T-cell (primary cell): ENCODE data around the gene SGTA. TPM values are rescaled to one million over a fixed set of nuclear protein-coding genes. Genes with fewer than 3 reads are reported as not detected.

Source experiments
- ATAC-seq, 4 experiments: fragments of 200-7000 bp in 3 of 4; fragments of 150-1000 bp in 1 of 4; cut with Tn5 transposase; replicated peaks in 1 of 4; 1 replicate in 3 of 4; 2 replicates in 1 of 4; pipeline ENCODE4 v1.10.0; 2021; ENCODE audit warnings: moderate library complexity in 3 of 4, mild to moderate bottlenecking in 2 of 4, moderate number of reproducible peaks in 1 of 4
- CTCF ChIA-PET, 2 donors: fragments of 300-600 bp; sonication (Branson Sonifier 250); formaldehyde crosslinking; loops; one replicate each; lab custom pipeline; 2022; ENCODE audit warnings: antibody characterized with exemption in 2 of 2; lab: Charles Lee
- POLR2A ChIA-PET, 2 donors: fragments of 300-600 bp; sonication (Branson Sonifier 250); formaldehyde crosslinking; loops; one replicate each; lab custom pipeline; 2022; ENCODE audit warnings: antibody characterized with exemption in 2 of 2; lab: Charles Lee
- DNase-seq, 35 experiments: peaks; one replicate each; pipeline versions ENCODE4 v3.0.0 to v3.0.0-alpha.2; 2013 to 2023
- H3K27ac ChIP-seq: one replicate; pipeline ENCODE4 v1.5.1; 2013; ENCODE audit warnings: low read length
- H3K27me3 ChIP-seq, 2 experiments: replicated peaks in 1 of 2; 1 replicate in 1 of 2; 2 replicates in 1 of 2; pipeline versions ENCODE4 v1.6.1 to v1.7.0; 2013; ENCODE audit warnings: low read length in 1 of 2, mixed read lengths in 1 of 2; ENCODE audit not compliant: control insufficient read depth in 2 of 2, insufficient read depth in 2 of 2; ENCODE audit errors: extremely low read depth in 1 of 2
- H3K36me3 ChIP-seq, 2 donors: 1 replicate in 1 of 2; 2 replicates in 1 of 2; pipeline versions ENCODE4 v1.6.1 to v1.7.0; 2013; ENCODE audit warnings: low read length in 1 of 2; ENCODE audit not compliant: control insufficient read depth in 2 of 2, insufficient read depth in 1 of 2; ENCODE audit errors: extremely low read depth in 1 of 2
- H3K4me1 ChIP-seq, 2 experiments: 1 replicate in 1 of 2; 2 replicates in 1 of 2; pipeline versions ENCODE4 v1.6.1 to v1.7.0; 2013; ENCODE audit warnings: low read length in 2 of 2, mixed read lengths in 1 of 2; ENCODE audit not compliant: insufficient read depth in 2 of 2, control insufficient read depth in 1 of 2; ENCODE audit errors: extremely low read depth in 1 of 2
- H3K4me3 ChIP-seq, 2 donors: 1 replicate in 1 of 2; 2 replicates in 1 of 2; pipeline versions ENCODE4 v1.5.1 to v1.7.0; 2013; ENCODE audit warnings: mild to moderate bottlenecking in 2 of 2, low read length in 1 of 2, moderate library complexity in 1 of 2; ENCODE audit not compliant: control insufficient read depth in 1 of 2; ENCODE audit errors: extremely low read depth in 1 of 2
- H3K9me3 ChIP-seq: 2 replicates; pipeline ENCODE4 v1.7.0; 2013
- H3K27ac Mint-ChIP-seq, 2 donors: one replicate each; pipeline ENCODE4 v1.8.0; 2020 to 2021; ENCODE audit warnings: mild to moderate bottlenecking in 2 of 2, mixed read lengths in 2 of 2
- H3K27me3 Mint-ChIP-seq, 2 donors: one replicate each; pipeline ENCODE4 v1.8.0; 2021 to 2022; ENCODE audit warnings: mixed read lengths in 2 of 2
- H3K36me3 Mint-ChIP-seq: one replicate; pipeline ENCODE4 v1.8.0; 2021; ENCODE audit warnings: mixed read lengths
- H3K4me1 Mint-ChIP-seq, 3 donors: one replicate each; pipeline ENCODE4 v1.8.0; 2020 to 2022; ENCODE audit warnings: mixed read lengths in 3 of 3, mild to moderate bottlenecking in 1 of 3
- H3K4me3 Mint-ChIP-seq, 3 donors: one replicate each; pipeline ENCODE4 v1.8.0; 2020 to 2022; ENCODE audit warnings: mild to moderate bottlenecking in 3 of 3, mixed read lengths in 3 of 3, moderate library complexity in 3 of 3
- H3K9me3 Mint-ChIP-seq, 3 donors: one replicate each; pipeline ENCODE4 v1.8.0; 2020 to 2022; ENCODE audit warnings: mixed read lengths in 3 of 3
- WGBS: methylation state at CpG from one replicate; pipeline ENCODE4 v1.1.5; 2013; ENCODE audit warnings: missing lambda C conversion rate; ENCODE audit not compliant: insufficient coverage; 5-methylcytosine and 5-hydroxymethylcytosine counted together
- total RNA-seq, 35 experiments: library from RNA in 6 of 35; stranded (reverse) in 6 of 35; fragments of 120-200 nt in 1 of 35; gene quantifications; one replicate each; pipeline versions ENCODE4 v1.2.1 to v1.2.4 and lab custom pipeline; 2013 to 2026

Gene SGTA
- total RNA-seq, 5 donors from 2014 or later (not counting 1 experiment from before 2014, with no cell fraction given) = 28.9 to 42.5 (median 36.7) TPM

DNA sequence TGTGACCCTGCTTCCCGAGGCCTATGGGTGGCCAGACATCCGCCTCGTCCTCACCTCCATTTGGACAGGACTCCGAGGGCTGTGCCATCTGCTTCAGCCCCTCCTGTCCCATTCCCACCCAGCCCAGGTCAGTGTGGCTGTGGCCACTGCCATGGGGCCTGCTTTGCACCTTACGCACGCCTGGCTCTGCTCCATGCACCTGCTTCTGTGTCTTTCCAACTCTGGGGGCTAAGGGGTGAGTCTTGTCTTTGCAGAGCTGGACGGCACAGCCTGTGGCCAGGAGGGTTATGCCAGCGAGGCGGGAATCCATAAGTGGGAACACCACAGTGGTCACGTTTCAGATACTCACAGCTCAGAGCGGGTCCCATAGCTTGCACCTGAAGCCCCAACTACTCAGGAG lies 31.4 kb upstream of the SGTA start:
- Mint-ChIP-seq H3K27me3 (no peaks in the 10 kb centered on the region), H3K27ac (no peak overlapping the region), H3K4me3 (no peak overlapping the region), H3K36me3 (no peaks in the 10 kb centered on the region), H3K9me3 (no peaks in the 10 kb centered on the region), H3K4me1 (peaks cover 0 to 3% (median 1%) of the 10 kb centered on the region in 3 donors)
- DNase-seq (no peak), ATAC-seq (no peak)
- Histone ChIP-seq H3K36me3 (peaks cover 4 to 15% of the 10 kb centered on the region in 2 donors), H3K4me1 (peaks cover 0 to 4% of the 10 kb centered on the region in 2 experiments), H3K27me3 (no peaks in the 10 kb centered on the region), H3K4me3 (no peak overlapping the region), H3K9me3 (no peaks in the 10 kb centered on the region), H3K27ac (no peak overlapping the region)
- ChIA-PET POLR2A (no interaction called here), CTCF (no interaction called here)
- WGBS = 93% methylated on average over 11 of the region's 11 CpGs

- Histone ChIP-seq H3K27me3 (no peaks in the 10 kb centered on the region), H3K4me1 (no peaks in the 10 kb centered on the region), H3K36me3 (peaks cover 12 to 15% of the 10 kb centered on the region in 2 donors), H3K27ac (no peak overlapping the region), H3K4me3 (no peak overlapping the region), H3K9me3 (no peaks in the 10 kb centered on the region)
- no peak for ATAC-seq
- H3K4me1 Mint-ChIP-seq = peaks cover 0 to 4% (median 3%) of the 10 kb centered on the region in 3 donors
- peaks cover 8% of the 10 kb centered on the region for H3K36me3 Mint-ChIP-seq
- ChIA-PET CTCF (no interaction called here), POLR2A (interaction anchor here in 1 of 2 donors (0.5 kb wide), 1 partner anchor 1727 kb away, joined by 3 read pairs; the partner anchor contains the start of gene LRG1)
- no peaks in the 10 kb centered on the region for H3K27me3 Mint-ChIP-seq
- H3K9me3 Mint-ChIP-seq = no peaks in the 10 kb centered on the region
- no peak overlapping the region for H3K27ac Mint-ChIP-seq
- DNase-seq = no peak
- WGBS = 96% methylated on average over 31 of the region's 35 CpGs
- H3K4me3 Mint-ChIP-seq = no peak overlapping the region
Observed at GRCh38 chr19:2813235-2814160, 30.4 kb upstream of the SGTA start.

DNA sequence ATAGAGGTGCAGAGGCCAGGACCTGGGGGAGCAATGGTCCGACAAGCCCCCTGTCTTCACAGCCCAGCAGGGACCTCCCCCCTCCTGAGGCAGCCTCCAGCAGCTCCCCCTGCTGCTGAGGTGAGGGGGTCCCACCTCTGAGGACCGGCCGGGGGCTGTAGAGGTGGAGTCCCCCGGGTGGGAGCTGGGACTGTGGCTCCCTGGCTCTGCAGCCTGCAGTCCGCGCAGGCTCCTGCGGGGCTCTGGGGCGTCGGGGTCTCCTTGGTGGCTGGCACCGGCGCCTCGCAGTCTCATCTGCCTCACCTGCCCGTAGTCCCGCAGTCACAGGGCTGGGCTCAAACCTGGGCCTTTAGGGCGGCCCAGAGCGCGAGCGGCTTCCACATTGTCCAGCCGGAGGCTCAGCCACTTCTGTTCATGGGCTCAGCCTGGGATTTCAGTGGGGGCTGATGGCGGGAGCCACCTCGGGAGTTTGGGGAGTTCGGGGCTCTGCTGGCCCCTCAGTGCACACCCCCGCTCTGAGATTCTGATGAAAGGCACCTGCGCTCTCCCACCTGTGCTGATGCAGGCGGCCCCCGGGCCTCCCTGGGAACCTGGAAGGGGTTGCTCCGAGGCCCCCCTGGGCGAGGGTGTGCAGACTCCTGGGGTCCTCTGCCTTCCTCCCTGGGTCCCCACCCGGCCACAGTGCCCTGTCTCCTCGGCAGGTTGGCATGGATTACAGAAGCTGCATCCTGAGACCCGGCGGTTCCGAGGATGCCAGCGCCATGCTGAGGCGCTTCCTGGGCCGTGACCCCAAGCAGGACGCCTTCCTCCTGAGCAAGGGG lies 29.6 kb upstream of the SGTA start:
- ATAC-seq (no peak), DNase-seq (no peak)
- H3K36me3 ChIP-seq = peaks cover 19 to 22% of the 10 kb centered on the region in 2 donors
- no peak overlapping the region for H3K4me3 Mint-ChIP-seq
- POLR2A ChIA-PET = no interaction called here
- peaks cover 8% of the 10 kb centered on the region for H3K36me3 Mint-ChIP-seq
- H3K9me3 Mint-ChIP-seq = no peaks in the 10 kb centered on the region
- H3K27ac Mint-ChIP-seq = no peak overlapping the region
- H3K27me3 Mint-ChIP-seq = no peaks in the 10 kb centered on the region
- no peak overlapping the region for H3K4me3 ChIP-seq
- WGBS = 96% methylated on average over 35 of the region's 37 CpGs
- no peaks in the 10 kb centered on the region for H3K4me1 ChIP-seq
- no peaks in the 10 kb centered on the region for H3K27me3 ChIP-seq
- H3K27ac ChIP-seq = no peak overlapping the region
- H3K9me3 ChIP-seq = no peaks in the 10 kb centered on the region
- H3K4me1 Mint-ChIP-seq = peaks cover 0 to 4% (median 3%) of the 10 kb centered on the region in 3 donors
- CTCF ChIA-PET = no interaction called here

GRCh38 chr19:2811735-2812413 lies 28.8 kb upstream of the SGTA start:
- peaks cover 0 to 4% (median 0%) of the 10 kb centered on the region in 3 donors for H3K4me1 Mint-ChIP-seq
- H3K4me1 ChIP-seq = no peaks in the 10 kb centered on the region
- DNase-seq = no peak
- no peak overlapping the region for H3K27ac Mint-ChIP-seq
- ATAC-seq = no peak
- no peaks in the 10 kb centered on the region for H3K9me3 Mint-ChIP-seq
- H3K36me3 Mint-ChIP-seq = peaks cover 8% of the 10 kb centered on the region
- H3K4me3 ChIP-seq = no peak overlapping the region
- H3K4me3 Mint-ChIP-seq = no peak overlapping the region
- peaks cover 21 to 27% of the 10 kb centered on the region in 2 donors for H3K36me3 ChIP-seq
- H3K27ac ChIP-seq = no peak overlapping the region
- H3K27me3 ChIP-seq = no peaks in the 10 kb centered on the region
- no peaks in the 10 kb centered on the region for H3K27me3 Mint-ChIP-seq
- no peaks in the 10 kb centered on the region for H3K9me3 ChIP-seq
- POLR2A ChIA-PET = no interaction called here
- 92% methylated on average over 29 of the region's 34 CpGs for WGBS
- CTCF ChIA-PET = no interaction called here

DNA sequence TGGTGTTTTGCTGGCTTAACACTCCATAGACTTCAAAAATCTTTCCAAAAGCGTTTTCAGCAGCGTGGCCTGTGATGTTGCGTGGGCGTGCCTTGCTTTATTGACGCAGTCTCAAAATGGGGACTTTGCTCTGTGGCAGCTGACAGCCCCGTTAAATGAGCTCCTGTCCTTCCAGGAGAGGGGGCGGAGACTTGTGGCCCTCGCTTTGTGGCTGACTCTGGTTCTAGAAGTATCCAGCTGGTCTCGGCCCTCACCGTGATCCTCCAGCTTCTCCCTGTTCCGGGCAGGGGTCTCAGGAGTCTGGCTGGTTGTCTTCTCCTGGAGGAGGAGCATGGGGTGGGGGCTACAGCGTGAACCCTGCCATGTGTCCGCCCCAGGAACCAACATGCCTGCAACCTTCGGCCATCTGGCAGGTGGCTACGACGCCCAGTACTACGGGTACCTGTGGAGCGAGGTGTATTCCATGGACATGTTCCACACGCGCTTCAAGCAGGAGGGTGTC lies 28.2 kb upstream of the SGTA start:
- WGBS = 96% methylated on average over 20 of the region's 20 CpGs
- POLR2A ChIA-PET = no interaction called here
- Histone ChIP-seq H3K36me3 (peaks cover 26 to 33% of the 10 kb centered on the region in 2 donors), H3K4me1 (no peaks in the 10 kb centered on the region), H3K9me3 (no peaks in the 10 kb centered on the region), H3K27ac (no peak overlapping the region), H3K4me3 (no peak overlapping the region), H3K27me3 (no peaks in the 10 kb centered on the region)
- Mint-ChIP-seq H3K9me3 (no peaks in the 10 kb centered on the region), H3K27me3 (no peaks in the 10 kb centered on the region), H3K4me1 (peaks cover 0 to 4% (median 0%) of the 10 kb centered on the region in 3 donors), H3K27ac (no peak overlapping the region), H3K36me3 (peaks cover 8% of the 10 kb centered on the region), H3K4me3 (no peak overlapping the region)
- CTCF ChIA-PET = no interaction called here
- ATAC-seq (no peak), DNase-seq (no peak)
